Testis (tissue), 2 donors: Measurements from ENCODE around the gene CHRNA1.

Source experiments
- POLR2A ChIP-seq: fragments of 450-650 bp; IDR thresholded peaks from one replicate; pipeline ENCODE4 v1.6.1; 2017; ENCODE audit warnings: antibody characterized with exemption, mild to moderate bottlenecking, moderate library complexity
- TF ChIP-seq, protein P1 (sequence below), 3 experiments: fragments of 450-650 bp in 2 of 3; fragments of 200-600 bp in 1 of 3; sonication (generic) in 1 of 3; IDR thresholded peaks; one replicate each; pipeline ENCODE4 v1.5.1; 2016 to 2019; ENCODE audit warnings: antibody characterized with exemption in 3 of 3, mild to moderate bottlenecking in 2 of 3, moderate library complexity in 1 of 3

- TF ChIP-seq POLR2A = no peak
- TF ChIP-seq, protein P1, sequence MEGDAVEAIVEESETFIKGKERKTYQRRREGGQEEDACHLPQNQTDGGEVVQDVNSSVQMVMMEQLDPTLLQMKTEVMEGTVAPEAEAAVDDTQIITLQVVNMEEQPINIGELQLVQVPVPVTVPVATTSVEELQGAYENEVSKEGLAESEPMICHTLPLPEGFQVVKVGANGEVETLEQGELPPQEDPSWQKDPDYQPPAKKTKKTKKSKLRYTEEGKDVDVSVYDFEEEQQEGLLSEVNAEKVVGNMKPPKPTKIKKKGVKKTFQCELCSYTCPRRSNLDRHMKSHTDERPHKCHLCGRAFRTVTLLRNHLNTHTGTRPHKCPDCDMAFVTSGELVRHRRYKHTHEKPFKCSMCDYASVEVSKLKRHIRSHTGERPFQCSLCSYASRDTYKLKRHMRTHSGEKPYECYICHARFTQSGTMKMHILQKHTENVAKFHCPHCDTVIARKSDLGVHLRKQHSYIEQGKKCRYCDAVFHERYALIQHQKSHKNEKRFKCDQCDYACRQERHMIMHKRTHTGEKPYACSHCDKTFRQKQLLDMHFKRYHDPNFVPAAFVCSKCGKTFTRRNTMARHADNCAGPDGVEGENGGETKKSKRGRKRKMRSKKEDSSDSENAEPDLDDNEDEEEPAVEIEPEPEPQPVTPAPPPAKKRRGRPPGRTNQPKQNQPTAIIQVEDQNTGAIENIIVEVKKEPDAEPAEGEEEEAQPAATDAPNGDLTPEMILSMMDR (IDR thresholded peaks at IDR 0.05) = no peak
These were observed 28.2 kb upstream of the CHRNA1 start for GRCh38 chr2:174792309-174793025.
